ENCODE results near the gene SLC23A2.

- no peak for TF ChIP-seq TAF1 (IDR thresholded peaks at IDR 0.05; ENCODE audit: borderline replicate concordance, insufficient read depth, low read length)
- TF ChIP-seq, protein P1, sequence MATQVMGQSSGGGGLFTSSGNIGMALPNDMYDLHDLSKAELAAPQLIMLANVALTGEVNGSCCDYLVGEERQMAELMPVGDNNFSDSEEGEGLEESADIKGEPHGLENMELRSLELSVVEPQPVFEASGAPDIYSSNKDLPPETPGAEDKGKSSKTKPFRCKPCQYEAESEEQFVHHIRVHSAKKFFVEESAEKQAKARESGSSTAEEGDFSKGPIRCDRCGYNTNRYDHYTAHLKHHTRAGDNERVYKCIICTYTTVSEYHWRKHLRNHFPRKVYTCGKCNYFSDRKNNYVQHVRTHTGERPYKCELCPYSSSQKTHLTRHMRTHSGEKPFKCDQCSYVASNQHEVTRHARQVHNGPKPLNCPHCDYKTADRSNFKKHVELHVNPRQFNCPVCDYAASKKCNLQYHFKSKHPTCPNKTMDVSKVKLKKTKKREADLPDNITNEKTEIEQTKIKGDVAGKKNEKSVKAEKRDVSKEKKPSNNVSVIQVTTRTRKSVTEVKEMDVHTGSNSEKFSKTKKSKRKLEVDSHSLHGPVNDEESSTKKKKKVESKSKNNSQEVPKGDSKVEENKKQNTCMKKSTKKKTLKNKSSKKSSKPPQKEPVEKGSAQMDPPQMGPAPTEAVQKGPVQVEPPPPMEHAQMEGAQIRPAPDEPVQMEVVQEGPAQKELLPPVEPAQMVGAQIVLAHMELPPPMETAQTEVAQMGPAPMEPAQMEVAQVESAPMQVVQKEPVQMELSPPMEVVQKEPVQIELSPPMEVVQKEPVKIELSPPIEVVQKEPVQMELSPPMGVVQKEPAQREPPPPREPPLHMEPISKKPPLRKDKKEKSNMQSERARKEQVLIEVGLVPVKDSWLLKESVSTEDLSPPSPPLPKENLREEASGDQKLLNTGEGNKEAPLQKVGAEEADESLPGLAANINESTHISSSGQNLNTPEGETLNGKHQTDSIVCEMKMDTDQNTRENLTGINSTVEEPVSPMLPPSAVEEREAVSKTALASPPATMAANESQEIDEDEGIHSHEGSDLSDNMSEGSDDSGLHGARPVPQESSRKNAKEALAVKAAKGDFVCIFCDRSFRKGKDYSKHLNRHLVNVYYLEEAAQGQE (IDR thresholded peaks at IDR 0.05; ENCODE audit: insufficient read depth in 1 of 2, low read depth in 2 of 2, low read length in 2 of 2): no peak
- TF ChIP-seq POLR2AphosphoS5 (IDR thresholded peaks at IDR 0.05; ENCODE audit: low read depth, low read length): no peak
- no peak for TF ChIP-seq FOXP2 (optimal IDR thresholded peaks at IDR 0.05; ENCODE audit: borderline replicate concordance, extremely low read depth, extremely low read length, insufficient read depth)
These were observed 735 bp upstream of the SLC23A2 start for GRCh38 chr20:5002077-5002413.

All from PFSK-1 (cell line).